Renal cortex interstitium (tissue), 11 donors: Measurements from ENCODE around the gene SRGAP2C. TPM values are rescaled to one million over a fixed set of nuclear protein-coding genes. Genes with fewer than 3 reads are reported as not detected.
"Not testable (repeated sequence)": the region's sequence is repeated elsewhere in the genome, so short reads cannot be mapped to it uniquely, and the experiment has no call there.

Experiments used
- DNase-seq, 11 donors: peaks; one replicate each; pipeline ENCODE4 v3.0.0-alpha.2; 2013; ENCODE audit warnings: low read depth in 9 of 11, low spot score in 4 of 11; ENCODE audit errors: extremely low read depth in 1 of 11
- polyA plus RNA-seq, 3 donors: library from polyadenylated mRNA; unstranded; fragments of 120-200 nt; gene quantifications; one replicate each; pipeline ENCODE4 v1.2.1, GENCODE V29; 2013; ENCODE audit not compliant: insufficient read length in 3 of 3

Gene SRGAP2C
- polyA plus RNA-seq, 3 donors: 17.8 to 20.3 (median 19.6) TPM

- DNase-seq: not testable (repeated sequence)
Measured at GRCh38 chr1:121214544-121215156, 29.9 kb downstream of the SRGAP2C start.

- not testable (repeated sequence) for DNase-seq
Measured at GRCh38 chr1:121215699-121216417, 31.1 kb downstream of the SRGAP2C start.

- not testable (repeated sequence) for DNase-seq
Measured at GRCh38 chr1:121216676-121217075, 31.9 kb downstream of the SRGAP2C start.

GRCh38 chr1:121221770-121222169 lies 37.0 kb downstream of the SRGAP2C start:
- DNase-seq: not testable (repeated sequence)

GRCh38 chr1:121224714-121225113 lies 39.9 kb downstream of the SRGAP2C start:
- not testable (repeated sequence) for DNase-seq

- not testable (repeated sequence) for DNase-seq
Measured at GRCh38 chr1:121226295-121226904, 41.6 kb downstream of the SRGAP2C start.

- not testable (repeated sequence) for DNase-seq
Measured at GRCh38 chr1:121226925-121227324, 42.1 kb downstream of the SRGAP2C start.

GRCh38 chr1:121227544-121228330 lies 43.0 kb downstream of the SRGAP2C start:
- DNase-seq: not testable (repeated sequence)

GRCh38 chr1:121230636-121231035 lies 45.9 kb downstream of the SRGAP2C start:
- DNase-seq: not testable (repeated sequence)

- DNase-seq: not testable (repeated sequence)
Measured at GRCh38 chr1:121232445-121233125, 47.8 kb downstream of the SRGAP2C start.

- not testable (repeated sequence) for DNase-seq
Measured at GRCh38 chr1:121234090-121234759, 49.5 kb downstream of the SRGAP2C start.

- not testable (repeated sequence) for DNase-seq
Measured at GRCh38 chr1:121238384-121238783, 53.6 kb downstream of the SRGAP2C start.

- not testable (repeated sequence) for DNase-seq
Measured at GRCh38 chr1:121243913-121244312, 59.1 kb downstream of the SRGAP2C start.

- not testable (repeated sequence) for DNase-seq
Measured at GRCh38 chr1:121246399-121246798, 61.6 kb downstream of the SRGAP2C start.

GRCh38 chr1:121252656-121253055 lies 67.9 kb downstream of the SRGAP2C start:
- DNase-seq: not testable (repeated sequence)

GRCh38 chr1:121254618-121255017 lies 69.8 kb downstream of the SRGAP2C start:
- not testable (repeated sequence) for DNase-seq

- not testable (repeated sequence) for DNase-seq
Measured at GRCh38 chr1:121257632-121258031, 72.9 kb downstream of the SRGAP2C start.

- not testable (repeated sequence) for DNase-seq
Measured at GRCh38 chr1:121258134-121258533, 73.4 kb downstream of the SRGAP2C start.
